Omental fat pad (tissue), 4 donors: ENCODE data around the gene TCTN2. TPM values are rescaled to one million over a fixed set of nuclear protein-coding genes. Genes with fewer than 3 reads are reported as not detected.

Experiments
- ATAC-seq: fragments of 150-250 bp; one replicate; pipeline ENCODE4 v1.9.1; 2016; ENCODE audit warnings: mild to moderate bottlenecking, moderate library complexity; ENCODE audit not compliant: low FRiP score
- DNase-seq: peaks from one replicate; pipeline ENCODE4 v3.0.0-alpha.2; 2019; ENCODE audit warnings: low spot score
- total RNA-seq, 4 donors: library from RNA; depleted of rRNA; stranded (reverse); fragments of >200 nt; gene quantifications; one replicate each; pipeline ENCODE4 v1.1.0, GENCODE V29; 2016
- TF ChIP-seq, protein P1 (sequence below), 3 donors: fragments of 450-650 bp; IDR thresholded peaks; one replicate each; pipeline ENCODE4 v1.5.1; 2016 to 2017; ENCODE audit warnings: antibody characterized with exemption in 3 of 3, mild to moderate bottlenecking in 3 of 3, moderate library complexity in 2 of 3

Gene TCTN2
- total RNA-seq, 4 donors from 2014 or later, result 5.4 to 7.3 (median 6.8) TPM

DNA sequence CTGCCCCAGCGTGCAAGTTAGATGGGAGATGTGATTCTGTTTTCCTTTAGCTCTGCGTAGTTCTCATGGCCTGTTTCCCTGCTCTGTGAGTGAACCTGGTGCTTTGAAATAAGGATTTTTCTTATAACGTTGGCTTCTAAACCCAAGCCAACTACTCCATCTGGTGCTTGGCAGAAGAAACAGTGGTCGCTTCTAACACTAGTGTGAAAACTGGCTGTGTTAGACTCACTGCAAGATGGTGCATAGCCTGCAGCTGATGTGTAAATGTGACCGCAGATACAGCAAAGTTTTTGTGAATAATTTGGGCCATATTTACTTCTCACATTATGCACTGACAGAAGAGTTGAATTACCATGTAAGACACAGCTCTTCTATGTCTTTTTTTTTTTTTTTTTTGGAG lies 25.0 kb upstream of the TCTN2 start:
- DNase-seq, result no peak
- no peak for ATAC-seq
- TF ChIP-seq, protein P1, sequence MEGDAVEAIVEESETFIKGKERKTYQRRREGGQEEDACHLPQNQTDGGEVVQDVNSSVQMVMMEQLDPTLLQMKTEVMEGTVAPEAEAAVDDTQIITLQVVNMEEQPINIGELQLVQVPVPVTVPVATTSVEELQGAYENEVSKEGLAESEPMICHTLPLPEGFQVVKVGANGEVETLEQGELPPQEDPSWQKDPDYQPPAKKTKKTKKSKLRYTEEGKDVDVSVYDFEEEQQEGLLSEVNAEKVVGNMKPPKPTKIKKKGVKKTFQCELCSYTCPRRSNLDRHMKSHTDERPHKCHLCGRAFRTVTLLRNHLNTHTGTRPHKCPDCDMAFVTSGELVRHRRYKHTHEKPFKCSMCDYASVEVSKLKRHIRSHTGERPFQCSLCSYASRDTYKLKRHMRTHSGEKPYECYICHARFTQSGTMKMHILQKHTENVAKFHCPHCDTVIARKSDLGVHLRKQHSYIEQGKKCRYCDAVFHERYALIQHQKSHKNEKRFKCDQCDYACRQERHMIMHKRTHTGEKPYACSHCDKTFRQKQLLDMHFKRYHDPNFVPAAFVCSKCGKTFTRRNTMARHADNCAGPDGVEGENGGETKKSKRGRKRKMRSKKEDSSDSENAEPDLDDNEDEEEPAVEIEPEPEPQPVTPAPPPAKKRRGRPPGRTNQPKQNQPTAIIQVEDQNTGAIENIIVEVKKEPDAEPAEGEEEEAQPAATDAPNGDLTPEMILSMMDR (IDR thresholded peaks at IDR 0.05), result no peak

DNA sequence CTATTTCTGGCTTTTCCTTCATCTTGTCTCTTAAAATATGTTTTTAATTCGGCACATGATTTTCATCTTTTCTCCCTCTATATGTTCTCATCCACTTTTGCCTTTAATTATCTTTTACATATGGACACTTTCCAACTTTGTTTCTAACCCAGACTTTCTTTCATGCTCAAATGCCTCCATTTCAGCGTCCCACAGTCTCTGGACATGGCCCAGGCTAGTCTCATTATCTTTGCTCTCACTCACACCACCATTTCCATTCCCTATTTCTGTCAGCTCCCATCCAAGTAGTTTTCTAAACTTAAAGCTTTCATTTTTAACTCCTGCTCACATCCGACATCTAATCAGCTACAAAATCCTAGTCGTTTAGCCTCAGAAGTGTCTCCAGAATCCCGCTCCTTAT lies 22.5 kb upstream of the TCTN2 start:
- TF ChIP-seq, protein P1 (IDR thresholded peaks at IDR 0.05), result no peak
- no peak for DNase-seq
- ATAC-seq, result no peak

DNA sequence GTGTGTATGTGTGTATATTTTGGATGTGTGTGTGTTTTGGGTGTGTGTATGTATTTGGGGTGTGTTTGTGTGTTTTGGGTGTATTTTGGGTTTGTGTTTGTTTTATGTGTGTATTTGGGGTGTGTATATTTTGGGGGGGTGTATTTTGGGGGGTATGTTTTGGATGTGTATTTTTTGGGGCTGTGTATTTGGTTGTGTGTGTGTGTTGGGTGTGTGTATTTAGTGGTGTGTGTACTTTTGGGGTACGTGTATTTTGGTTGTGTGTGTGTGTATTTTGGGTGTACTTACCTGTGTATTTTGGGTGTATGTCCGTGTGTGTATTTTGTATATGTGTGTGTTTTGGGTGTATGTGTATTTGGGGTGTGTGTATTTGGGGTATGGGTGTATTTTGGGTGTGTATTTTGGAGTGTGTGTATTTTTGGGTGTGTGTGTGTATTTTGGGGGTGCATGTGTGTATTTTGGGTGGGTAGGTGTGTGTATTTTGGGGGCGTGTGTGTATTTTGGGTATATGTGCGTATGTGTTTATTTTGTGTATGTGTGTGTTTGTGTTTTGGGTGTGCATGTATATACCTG lies 16.7 kb upstream of the TCTN2 start:
- no peak for DNase-seq
- TF ChIP-seq, protein P1 (IDR thresholded peaks at IDR 0.05), result no peak
- no peak for ATAC-seq

DNA sequence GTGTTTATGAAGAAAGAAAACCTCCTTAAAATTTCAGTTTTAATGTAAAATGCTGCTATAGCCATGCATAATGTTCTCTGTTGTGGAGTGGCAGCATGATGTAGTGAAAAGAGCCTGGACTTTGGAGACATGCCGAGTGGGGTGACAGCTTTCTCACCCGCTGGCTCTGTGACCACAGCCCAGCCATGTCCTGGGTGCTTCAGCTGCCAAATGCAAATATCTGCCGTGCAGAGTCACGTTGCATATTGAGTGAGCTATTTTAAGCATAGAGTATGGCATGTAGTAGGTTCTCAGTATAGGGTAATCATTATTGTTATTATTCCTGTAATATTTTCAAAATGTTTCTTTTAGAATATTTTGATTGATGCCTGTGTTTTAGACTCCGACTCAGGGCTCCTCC lies 15.5 kb upstream of the TCTN2 start:
- ATAC-seq, result no peak
- TF ChIP-seq, protein P1 (IDR thresholded peaks at IDR 0.05), result no peak
- DNase-seq, result no peak

DNA sequence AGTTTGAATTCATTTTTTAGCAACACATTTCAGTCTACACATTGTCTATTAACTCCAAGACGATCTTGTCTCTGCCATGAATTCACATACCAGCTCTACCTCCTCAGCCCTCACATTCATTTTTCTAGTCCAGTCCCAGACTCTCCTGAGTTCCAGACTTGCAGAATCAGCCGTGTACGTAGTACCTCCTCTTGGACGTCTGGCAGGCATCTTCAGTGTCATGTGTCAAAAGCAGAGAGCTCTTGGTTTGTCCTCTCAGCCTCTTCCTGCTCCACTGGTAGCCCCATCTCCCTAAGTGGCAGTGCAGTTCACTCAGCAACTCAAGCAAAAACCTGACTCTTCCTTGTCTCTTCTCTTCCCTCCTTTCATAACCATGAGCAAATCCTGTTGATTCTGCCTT lies 14.5 kb upstream of the TCTN2 start:
- DNase-seq, result no peak
- TF ChIP-seq, protein P1 (IDR thresholded peaks at IDR 0.05), result no peak
- ATAC-seq, result no peak

DNA sequence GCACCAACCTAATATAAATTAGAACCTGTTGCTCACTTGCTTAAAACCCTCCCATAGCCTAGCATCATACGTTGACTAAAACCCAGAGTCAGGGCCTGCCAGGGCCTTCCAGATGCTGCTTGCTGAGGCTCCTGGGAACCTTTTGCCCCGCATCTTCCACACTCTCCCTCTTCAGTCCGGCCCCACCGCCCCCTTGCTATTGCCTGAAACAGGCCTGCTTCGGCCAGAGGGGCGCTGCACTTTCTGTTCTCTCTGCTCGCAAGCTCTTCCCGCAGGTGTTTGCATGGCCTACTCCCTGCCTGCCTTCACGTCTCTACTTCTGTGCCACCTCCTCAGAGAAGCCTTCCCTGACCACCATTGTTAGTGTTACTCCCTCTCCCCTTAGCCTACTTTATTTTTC lies 13.7 kb upstream of the TCTN2 start:
- no peak for DNase-seq

More for the DNA sequence above, 13.7 kb upstream of the TCTN2 start:
- TF ChIP-seq, protein P1 (IDR thresholded peaks at IDR 0.05), result no peak
- ATAC-seq, result no peak
